Upper lobe of left lung (tissue), 4 donors: Measurements from ENCODE around the gene CAMK2G.

Experiments used
- CTCF ChIP-seq, 6 experiments: fragments of 450-650 bp in 4 of 6; fragments of 200-600 bp in 2 of 6; sonication (generic) in 2 of 6; IDR thresholded peaks; one replicate each; pipeline ENCODE4 v1.5.1; 2016 to 2019; ENCODE audit warnings: antibody characterized with exemption in 6 of 6
- EP300 ChIP-seq, 4 donors: sonication (generic); formaldehyde crosslinking; IDR thresholded peaks; one replicate each; pipeline ENCODE4 v1.5.1; 2017; ENCODE audit warnings: antibody characterized with exemption in 4 of 4, control low read depth in 2 of 4
- POLR2A ChIP-seq, 4 donors: fragments of 450-650 bp; IDR thresholded peaks; one replicate each; pipeline ENCODE4 v1.5.1; 2016 to 2017; ENCODE audit warnings: antibody characterized with exemption in 4 of 4, mild to moderate bottlenecking in 2 of 4

- TF ChIP-seq CTCF (IDR thresholded peaks at IDR 0.05) (no peak), EP300 (IDR thresholded peaks at IDR 0.05) (no peak), POLR2A (IDR thresholded peaks at IDR 0.05) (no peak)
Measured at GRCh38 chr10:73841526-73842285, 32.6 kb downstream of the CAMK2G start.
